GM21723 (cell line): ENCODE results near the gene SPO11.

Source experiments
- ATAC-seq: cut with Tn5 transposase; IDR thresholded peaks from one replicate; pipeline ENCODE4 v1.9.1; 2021; ENCODE audit warnings: mild to moderate bottlenecking, moderate library complexity; ENCODE audit not compliant: unreplicated experiment

SPO11 gene

GRCh38 chr20:57389695-57390603 is 60.3 kb downstream of the SPO11 start:
- no peak for ATAC-seq

- ATAC-seq = peak; percentile 52
Measured at GRCh38 chr20:57390604-57391438, 61.2 kb downstream of the SPO11 start, which contains the start of gene RBM38. TSS of gene RBM38 (plus strand) at chr20:57391396. CDS start at chr20:57391582, 186 bp downstream.

- peak; percentile 6 for ATAC-seq
Measured at GRCh38 chr20:57391439-57392301, 62.1 kb downstream of the SPO11 start.

GRCh38 chr20:57392512-57393271 is 63.1 kb downstream of the SPO11 start:
- ATAC-seq = no peak
